GM10248 (cell line): Measurements from ENCODE around the gene SLC46A1.

Experiments used
- CTCF ChIA-PET: fragments of 300-600 bp; sonication (Branson Sonifier 250); formaldehyde crosslinking; extraction: SDS; loops from one replicate; lab custom pipeline; 2021; ENCODE audit warnings: antibody characterized with exemption; lab: Yijun Ruan, JAX
- POLR2A ChIA-PET: fragments of 350-650 bp; sonication (Branson Sonifier 250); formaldehyde crosslinking; extraction: SDS; loops from one replicate; lab custom pipeline; 2020; ENCODE audit warnings: antibody characterized with exemption; lab: Yijun Ruan, JAX
- DNase-seq: peaks from one replicate; pipeline ENCODE4 v3.0.0; 2012; ENCODE audit errors: extremely low spot score
- CTCF ChIP-seq: IDR thresholded peaks from 2 replicates; pipeline ENCODE4 v1.5.1; 2012; ENCODE audit warnings: mild to moderate bottlenecking, low read depth; ENCODE audit errors: extremely low read depth, missing control alignments, control extremely low read depth

The SLC46A1 gene

GRCh38 chr17:28388106-28388505 is 17.9 kb downstream of the SLC46A1 start:
- ChIA-PET CTCF (interaction anchor here (2.2 to 3.8 kb wide), 2 partner anchors 12 to 28 kb away, joined by 5 to 16 read pairs; no protein-coding TSS in a partner anchor), POLR2A (no interaction called here)
- TF ChIP-seq CTCF, result no peak
- no peak for DNase-seq

GRCh38 chr17:28386391-28386790 is 19.6 kb downstream of the SLC46A1 start:
- CTCF ChIA-PET, result interaction anchor here (1.3 to 3.8 kb wide), 3 partner anchors 14 to 30 kb away, joined by 3 to 16 read pairs (median 5); no protein-coding TSS in a partner anchor

GRCh38 chr17:28385406-28385805 is 20.6 kb downstream of the SLC46A1 start:
- TF ChIP-seq CTCF, result no peak
- no peak for DNase-seq
- CTCF ChIA-PET, result interaction anchor here (0.6 to 2.0 kb wide), 2 partner anchors 20 to 163 kb away, joined by 3 to 5 read pairs; partner anchors contain the start of gene SLC46A1
- POLR2A ChIA-PET, result no interaction called here

More at GRCh38 chr17:28386391-28386790, 19.6 kb downstream of the SLC46A1 start:
- TF ChIP-seq CTCF, result no peak
- no peak for DNase-seq
- POLR2A ChIA-PET, result no interaction called here

GRCh38 chr17:28385037-28385400 is 21.0 kb downstream of the SLC46A1 start:
- DNase-seq, result no peak
- ChIA-PET CTCF (interaction anchor here (0.6 to 2.0 kb wide), 3 partner anchors 20 to 163 kb away, joined by 3 to 5 read pairs (median 3); partner anchors contain the start of gene SLC46A1), POLR2A (interaction anchor here (1.7 kb wide), 1 partner anchor 28 kb away, joined by 4 read pairs; the partner anchor contains the start of gene POLDIP2)
- no peak for TF ChIP-seq CTCF

- no peak for TF ChIP-seq CTCF
- ChIA-PET POLR2A (interaction anchor here (1.7 kb wide), 1 partner anchor 27 kb away, joined by 4 read pairs; the partner anchor contains the start of gene POLDIP2), CTCF (interaction anchor here (0.6 to 2.0 kb wide), 4 partner anchors 17 to 164 kb away, joined by 3 to 5 read pairs (median 3); partner anchors contain the start of gene SLC46A1)
- peak; percentile 80 for DNase-seq
These were observed 21.6 kb downstream of the SLC46A1 start for GRCh38 chr17:28384281-28385036.

- CTCF ChIA-PET, result interaction anchor here (0.9 kb wide), 1 partner anchor 166 kb away, joined by 3 read pairs; no protein-coding TSS in a partner anchor
- POLR2A ChIA-PET, result no interaction called here
These were observed 24.7 kb downstream of the SLC46A1 start for GRCh38 chr17:28381141-28381825.

More at GRCh38 chr17:28381141-28381825, 24.7 kb downstream of the SLC46A1 start:
- DNase-seq, result peak; percentile 52
- no peak for TF ChIP-seq CTCF
